Glomerular endothelial cell (primary cell): ENCODE results near the gene PCP4L1. TPM values are rescaled to one million over a fixed set of nuclear protein-coding genes. Genes with fewer than 3 reads are reported as not detected.
"Not testable (repeated sequence)": the region's sequence is repeated elsewhere in the genome, so short reads cannot be mapped to it uniquely, and the experiment has no call there.

ENCODE experiments used
- DNase-seq: peaks from one replicate; pipeline ENCODE4 v3.0.0-alpha.2; 2011; ENCODE audit warnings: low read depth, low spot score; ENCODE audit errors: extremely low read depth
- total RNA-seq: library from RNA; depleted of rRNA; stranded (reverse); fragments of >200 nt; gene quantifications from 2 replicates; pipeline ENCODE4 v1.2.3, GENCODE V29; 2015

PCP4L1 gene
- total RNA-seq, 1 donor from 2014 or later, result not detected

DNA sequence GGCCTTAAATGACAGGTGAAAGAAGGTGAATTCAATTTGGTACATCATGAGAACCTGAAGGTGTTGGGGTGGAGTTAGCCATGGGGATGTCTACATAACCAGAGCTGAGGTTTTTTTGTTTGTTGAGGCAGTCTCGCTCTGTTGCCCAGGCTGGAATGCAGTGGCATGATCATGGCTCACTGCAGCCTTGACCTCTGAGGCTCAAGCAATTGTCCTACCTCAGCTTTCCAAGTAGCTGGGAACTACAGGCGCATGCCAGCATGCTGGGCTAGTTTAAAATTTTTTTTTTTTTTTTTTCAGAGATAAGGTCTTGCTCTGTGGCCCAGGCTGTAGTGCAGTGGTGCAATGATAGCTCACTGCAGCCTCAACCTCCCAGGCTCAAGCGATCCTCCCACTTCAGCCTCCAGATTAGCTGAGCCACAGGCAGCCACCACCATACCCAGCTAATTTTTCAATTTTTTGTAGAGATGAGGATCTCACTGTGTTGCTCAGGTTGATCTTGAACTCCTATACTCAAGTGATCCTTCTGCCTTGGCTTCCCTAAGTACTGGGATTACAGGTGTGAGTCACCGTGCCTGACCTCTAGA is 53.1 kb downstream of the PCP4L1 start:
- no peak for DNase-seq

DNA sequence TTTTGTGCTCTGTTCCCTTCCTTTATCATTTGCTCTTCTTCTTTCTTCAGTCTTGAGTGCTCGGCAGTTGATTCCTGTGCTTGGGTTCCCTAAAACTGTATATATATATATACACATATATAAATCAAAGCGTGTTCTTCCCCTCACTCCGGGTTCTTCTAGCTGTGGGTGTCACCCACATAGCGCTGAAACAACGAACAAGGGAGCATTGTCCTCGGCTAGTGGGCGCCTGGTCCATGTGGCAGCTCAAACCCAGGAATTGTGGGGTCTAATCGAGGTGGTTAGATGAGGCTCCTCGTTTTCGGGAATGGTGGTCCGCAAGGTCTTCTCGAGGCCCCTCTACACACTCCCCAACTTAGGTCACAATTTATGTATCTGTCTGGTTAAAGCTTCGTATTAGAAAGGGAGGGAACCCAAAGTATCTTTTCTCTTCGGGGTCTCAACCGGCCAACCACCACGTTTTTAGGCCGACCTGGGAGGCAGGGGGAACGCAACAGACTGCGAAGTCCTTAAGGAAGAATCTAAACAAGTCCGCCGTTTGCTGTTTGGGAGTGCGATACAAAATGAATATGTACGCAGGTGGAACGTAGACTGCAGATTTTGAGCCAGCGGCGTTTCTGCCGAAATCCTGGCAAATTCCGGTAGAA is 55.1 kb downstream of the PCP4L1 start:
- DNase-seq, result no peak

DNA sequence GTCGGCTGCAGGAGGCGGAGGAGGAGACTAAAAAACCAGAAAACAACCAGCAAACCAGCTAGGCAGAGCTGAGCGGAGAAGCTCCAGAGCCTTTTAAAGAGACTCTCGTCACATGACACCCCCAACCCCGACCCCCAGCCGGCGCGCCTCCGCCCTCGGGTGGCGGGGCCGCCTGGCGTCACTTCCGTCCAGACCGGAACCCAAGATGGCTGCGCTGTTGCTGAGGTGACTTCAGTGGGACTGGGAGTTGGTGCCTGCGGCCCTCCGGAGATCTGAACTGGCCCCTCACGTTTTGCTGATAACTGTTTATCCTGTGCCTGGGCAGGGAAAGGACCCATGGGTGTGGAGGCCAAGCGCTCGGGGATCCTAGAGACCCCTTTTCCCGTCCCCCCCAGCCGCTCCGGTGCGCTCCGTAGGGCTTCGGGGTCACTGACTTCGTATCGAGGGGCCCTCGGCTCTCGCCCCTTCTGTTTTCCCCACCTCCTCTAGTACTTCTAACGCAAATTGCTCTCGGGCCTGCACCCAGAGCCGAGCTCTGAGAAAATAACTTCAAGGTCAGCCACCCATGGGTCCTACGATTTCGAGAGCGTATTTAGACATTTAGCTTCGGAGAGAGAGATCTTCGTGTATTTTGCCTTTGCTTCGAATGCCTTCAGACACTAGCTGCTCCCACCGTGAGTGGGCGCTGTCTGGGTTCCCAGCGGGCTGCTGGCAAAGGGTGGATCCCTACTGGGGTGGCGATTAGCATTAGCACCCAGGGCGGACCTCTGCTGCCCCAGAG is 55.8 kb downstream of the PCP4L1 start, which contains the start of gene SDHC:
SDHC (plus strand) TSS at position 181 of the 781 bp plus-strand sequence; CDS start at position 206, 25 bp downstream.
- DNase-seq, result peak; percentile 54

DNA sequence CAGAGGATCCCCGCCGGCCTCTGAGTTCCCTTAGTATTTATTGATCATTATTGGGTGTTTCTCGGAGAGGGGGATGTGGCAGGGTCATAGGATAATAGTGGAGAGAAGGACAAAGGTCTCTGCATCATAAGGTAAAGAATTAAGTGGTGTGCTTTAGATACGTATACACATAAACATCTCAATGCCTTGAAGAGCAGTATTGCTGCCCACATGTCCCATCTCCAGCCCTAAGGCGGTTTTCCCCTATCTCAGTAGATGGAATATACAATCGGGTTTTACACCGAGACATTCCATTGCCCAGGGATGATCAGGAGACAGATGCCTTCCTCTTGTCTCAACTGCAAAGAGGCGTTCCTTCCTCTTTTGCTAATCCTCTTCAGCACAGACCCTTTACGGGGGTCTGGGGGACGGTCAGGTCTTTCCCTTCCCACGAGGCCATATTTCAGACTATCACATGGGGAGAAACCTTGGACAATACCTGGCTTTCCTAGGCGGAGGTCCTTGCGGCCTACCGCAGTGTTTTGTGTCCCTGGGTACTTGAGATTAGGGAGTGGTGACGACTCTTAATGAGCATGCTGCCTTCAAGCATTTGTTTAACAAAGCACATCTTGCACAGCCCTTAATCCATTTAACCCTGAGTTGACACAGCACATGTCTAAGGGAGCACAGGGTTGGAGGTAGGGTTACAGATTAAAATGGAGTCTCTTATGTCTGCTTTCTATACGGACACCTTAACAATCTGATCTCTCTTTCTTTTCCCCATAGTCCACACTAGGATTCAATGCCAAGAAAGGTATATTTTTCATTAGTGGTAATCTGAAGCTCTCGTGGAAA is 57.5 kb downstream of the PCP4L1 start:
- DNase-seq, result not testable (repeated sequence)

DNA sequence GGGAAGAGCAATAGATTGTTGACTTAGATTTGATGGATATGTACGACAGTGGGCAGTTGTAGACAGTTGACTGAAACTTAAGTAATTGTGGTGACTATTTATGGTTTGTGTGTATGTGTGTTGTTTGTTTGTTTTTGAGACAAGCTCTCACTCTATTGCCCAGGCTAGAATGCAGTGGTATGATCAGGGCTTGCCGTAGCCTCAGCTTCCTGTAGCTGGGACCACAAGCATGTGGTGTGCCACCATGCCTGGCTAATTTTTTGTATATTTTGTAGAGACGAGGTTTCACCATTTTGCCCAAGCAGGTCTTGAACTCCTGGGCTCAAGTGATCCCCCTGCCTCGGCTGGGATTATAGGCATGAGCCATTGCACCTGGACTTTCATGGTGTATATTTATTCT is 65.5 kb downstream of the PCP4L1 start:
- DNase-seq, result no peak

DNA sequence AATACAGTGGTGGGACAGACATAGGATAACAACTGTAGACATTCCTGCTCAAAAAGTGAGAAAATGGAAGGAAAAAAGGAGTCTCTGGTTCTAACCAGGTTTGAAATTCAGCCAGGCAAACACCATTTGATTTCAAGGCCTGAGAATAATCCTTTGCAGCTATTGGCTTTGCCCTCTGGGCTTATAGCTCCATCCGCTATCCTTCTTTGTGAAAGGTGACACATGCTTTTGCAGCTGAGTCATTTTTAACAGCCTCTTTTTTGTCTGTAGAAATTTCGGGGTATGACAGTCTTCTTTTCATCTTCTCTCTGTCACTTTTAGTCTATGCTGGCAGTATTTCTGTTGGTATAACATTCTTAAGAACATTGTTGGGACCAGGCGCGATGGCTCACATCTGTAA is 71.8 kb downstream of the PCP4L1 start:
- no peak for DNase-seq

DNA sequence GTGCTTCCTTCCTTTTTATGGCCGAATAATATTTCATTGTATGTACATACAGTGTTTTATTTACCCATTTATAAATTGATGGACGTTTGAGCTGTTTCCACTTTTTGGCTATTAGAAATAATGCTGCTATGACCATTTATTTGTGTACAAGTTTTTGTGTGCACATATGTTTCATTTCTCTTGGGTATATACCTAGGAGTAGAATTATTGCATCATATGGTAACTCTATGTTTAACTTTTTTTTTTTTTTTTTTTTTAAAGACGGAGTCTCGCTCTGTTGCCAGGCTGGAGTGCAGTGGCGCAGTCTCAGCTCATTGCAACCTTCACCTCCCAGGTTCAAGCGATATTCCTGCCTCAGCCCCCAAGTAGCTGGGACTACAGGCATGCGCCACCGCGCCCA is 74.6 kb downstream of the PCP4L1 start:
- DNase-seq, result no peak

Other genes starting within 250 kb of the PCP4L1 start
- 133 and 134 TPM in 2 replicates for gene F11R, start 237.6 kb upstream of the PCP4L1 start, total RNA-seq
- gene TSTD1, start 219.8 kb upstream of the PCP4L1 start, total RNA-seq, result 0.82 and 7.1 TPM in 2 replicates
- gene USF1, start 212.8 kb upstream of the PCP4L1 start, total RNA-seq, result 56.8 and 68.4 TPM in 2 replicates
- gene ARHGAP30, start 188.9 kb upstream of the PCP4L1 start, total RNA-seq, result not detected in 2 replicates
- gene NECTIN4, start 169.2 kb upstream of the PCP4L1 start, total RNA-seq, result 0.76 TPM in 1 of 2 replicates, not detected in the other
- 5.3 and 7.2 TPM in 2 replicates for gene KLHDC9, start 160.4 kb upstream of the PCP4L1 start, total RNA-seq
- 63.0 and 78.2 TPM in 2 replicates for gene PFDN2, start 140.7 kb upstream of the PCP4L1 start, total RNA-seq
- gene NIT1, start 140.6 kb upstream of the PCP4L1 start, total RNA-seq, result 16.4 and 22.6 TPM in 2 replicates
- gene DEDD, start 126.1 kb upstream of the PCP4L1 start, total RNA-seq, result 35.5 and 43.8 TPM in 2 replicates
- gene UFC1, start 104.8 kb upstream of the PCP4L1 start, total RNA-seq, result 58.5 and 107 TPM in 2 replicates
- 9.8 and 13.1 TPM in 2 replicates for gene USP21, start 99.2 kb upstream of the PCP4L1 start, total RNA-seq
- 17.2 and 23.5 TPM in 2 replicates for gene PPOX, start 92.3 kb upstream of the PCP4L1 start, total RNA-seq
- gene B4GALT3, start 81.2 kb upstream of the PCP4L1 start, total RNA-seq, result 38.4 and 43.5 TPM in 2 replicates
- 16.6 and 23.8 TPM in 2 replicates for gene ADAMTS4, start 59.7 kb upstream of the PCP4L1 start, total RNA-seq
- 113 and 141 TPM in 2 replicates for gene NDUFS2, start 56.4 kb upstream of the PCP4L1 start, total RNA-seq
- 1.7 TPM in 1 of 2 replicates, not detected in the other for gene FCER1G, start 43.5 kb upstream of the PCP4L1 start, total RNA-seq
- not detected in 2 replicates for gene APOA2, start 35.1 kb upstream of the PCP4L1 start, total RNA-seq
- gene TOMM40L, start 32.7 kb upstream of the PCP4L1 start, total RNA-seq, result 9.7 and 15.0 TPM in 2 replicates
- not detected in 2 replicates for gene NR1I3, start 20.5 kb upstream of the PCP4L1 start, total RNA-seq
- 3.4 and 4.7 TPM in 2 replicates for gene MPZ, start 51.2 kb downstream of the PCP4L1 start, total RNA-seq
- 69.4 and 92.9 TPM in 2 replicates for gene SDHC, start 55.6 kb downstream of the PCP4L1 start, total RNA-seq
- not detected in 2 replicates for gene CFAP126, start 109.1 kb downstream of the PCP4L1 start, total RNA-seq
- gene FCGR2A, start 246.7 kb downstream of the PCP4L1 start, total RNA-seq, result 1.1 TPM in 1 of 2 replicates, not detected in the other